ENCODE measurements around the gene ZSCAN10. TPM values are rescaled to one million over a fixed set of nuclear protein-coding genes. Genes with fewer than 3 reads are reported as not detected.

Gene ZSCAN10
- total RNA-seq, 2 experiments from 2014 or later, result 0.11 to 0.30 TPM

DNA sequence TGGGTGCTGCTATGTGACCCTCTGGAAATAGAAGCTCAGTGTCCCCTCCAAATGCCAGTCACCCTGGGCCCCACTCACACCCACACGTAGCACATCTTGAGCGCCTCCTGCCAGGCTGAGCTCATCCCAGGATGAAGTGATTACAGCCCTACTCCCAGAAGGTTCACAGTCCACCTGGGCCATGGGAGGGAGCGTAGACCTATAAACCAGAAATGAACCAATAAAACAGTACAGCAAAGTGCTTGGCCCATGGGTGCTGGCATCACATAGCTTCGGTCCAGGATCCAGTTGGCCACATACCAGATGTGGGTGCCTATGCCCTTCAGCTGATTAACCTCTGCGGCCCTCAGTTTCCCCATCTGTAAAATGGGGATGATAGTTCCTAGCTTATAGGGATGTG, 60.2 kb downstream of the ZSCAN10 start:
- DNase-seq, result no peak
- peaks cover 53% of the 10 kb centered on the region for H3K27me3 Mint-ChIP-seq
- POLR2A ChIA-PET, result no interaction called here
- H3K27ac Mint-ChIP-seq, result no peak overlapping the region
- H3K36me3 Mint-ChIP-seq (ENCODE audit: low read depth), result no peaks in the 10 kb centered on the region
- no peak for ATAC-seq
- H3K9me3 Mint-ChIP-seq (ENCODE audit: low read depth), result no peaks in the 10 kb centered on the region
- H3K4me3 Mint-ChIP-seq, result no peak overlapping the region
- CTCF ChIA-PET, result interaction anchor here (1.0 to 2.6 kb wide), 4 partner anchors 8 to 16 kb away, joined by 3 to 15 read pairs (median 4); no protein-coding TSS in a partner anchor
- intact Hi-C loops (cut with DNase I, micrococcal nuclease), result no loop called here
- H3K4me1 Mint-ChIP-seq, result peaks cover 7% of the 10 kb centered on the region

Other genes starting within 250 kb of the ZSCAN10 start
- gene PRSS22, start 241.1 kb downstream of the ZSCAN10 start, total RNA-seq, result not detected
- 10 to 100 TPM; 16.8 to 17.3 TPM for gene FLYWCH2, start 216.1 kb downstream of the ZSCAN10 start, total RNA-seq
- gene FLYWCH1, start 187.4 kb downstream of the ZSCAN10 start, total RNA-seq, result 10 to 100 TPM; 26.6 to 37.9 TPM
- not detected for gene KREMEN2, start 135.0 kb downstream of the ZSCAN10 start, total RNA-seq
- gene PAQR4, start 129.9 kb downstream of the ZSCAN10 start, total RNA-seq, result 10 to 100 TPM; 28.7 to 31.2 TPM
- gene PKMYT1, start 118.8 kb downstream of the ZSCAN10 start, total RNA-seq, result 100 to 1,000 TPM; 101 to 117 TPM
- not detected for gene CLDN9, start 86.4 kb downstream of the ZSCAN10 start, total RNA-seq
- not detected for gene CLDN6, start 81.1 kb downstream of the ZSCAN10 start, total RNA-seq
- gene TNFRSF12A, start 78.9 kb downstream of the ZSCAN10 start, total RNA-seq, result 1 to 10 TPM; 5.4 to 7.7 TPM
- 10 to 100 TPM; 30.0 to 30.7 TPM for gene HCFC1R1, start 75.4 kb downstream of the ZSCAN10 start, total RNA-seq
- gene THOC6, start 75.3 kb downstream of the ZSCAN10 start, total RNA-seq, result 10 to 100 TPM; 46.9 to 50.2 TPM
- 1 to 10 TPM in 1 of 2 experiments, under 1 TPM in 1; 0.58 to 1.2 TPM for gene BICDL2, start 62.4 kb downstream of the ZSCAN10 start, total RNA-seq
- gene MMP25, start 52.7 kb downstream of the ZSCAN10 start, total RNA-seq, result under 1 TPM; 0.55 to 0.91 TPM
- gene IL32, start 33.7 kb downstream of the ZSCAN10 start, total RNA-seq, result 1,000 to 10,000 TPM; 1,864 to 2,360 TPM
- under 1 TPM; 0.21 to 0.32 TPM for gene ZNF205, start 13.3 kb upstream of the ZSCAN10 start, total RNA-seq
- 1 to 10 TPM; 7.6 to 8.3 TPM for gene ZNF213, start 35.7 kb upstream of the ZSCAN10 start, total RNA-seq
- not detected for gene OR1F1, start 88.9 kb upstream of the ZSCAN10 start, total RNA-seq
- gene ZNF200, start 135.9 kb upstream of the ZSCAN10 start, total RNA-seq, result 1 to 10 TPM; 8.3 to 9.0 TPM
- gene MEFV, start 157.3 kb upstream of the ZSCAN10 start, total RNA-seq, result under 1 TPM; 0.09 to 0.14 TPM
- gene ZNF263, start 184.2 kb upstream of the ZSCAN10 start, total RNA-seq, result 10 to 100 TPM; 19.2 to 19.6 TPM
- 1 to 10 TPM; 2.9 TPM for gene TIGD7, start 206.1 kb upstream of the ZSCAN10 start, total RNA-seq
- 10 to 100 TPM; 23.2 to 27.4 TPM for gene ZNF75A, start 206.2 kb upstream of the ZSCAN10 start, total RNA-seq